GM12878 (cell line): ENCODE results near the gene AHNAK. TPM values are rescaled to one million over a fixed set of nuclear protein-coding genes. Genes with fewer than 3 reads are reported as not detected.

Experiments used
- ATAC-seq: fragments of 200-7000 bp; cut with Tn5 transposase; 3 replicates; pipeline ENCODE4 v1.9.1; 2020; ENCODE audit warnings: mild to moderate bottlenecking, moderate library complexity
- BruUV-seq: library from RNA; stranded (reverse); fragments of 400-500 nt; replicated peaks from 2 replicates; lab custom pipeline; 2021; lab: Mats Ljungman, UMichigan
- CTCF ChIA-PET: fragments of 300-600 bp; sonication (Branson Sonifier 250); formaldehyde crosslinking; extraction: SDS; loops from one replicate; lab custom pipeline; 2021; ENCODE audit warnings: inconsistent platforms; lab: Yijun Ruan, JAX
- POLR2A ChIA-PET: fragments of 350-600 bp; formaldehyde crosslinking; extraction: SDS; loops from one replicate; lab custom pipeline; 2021; ENCODE audit warnings: inconsistent platforms; lab: Charles Lee
- RAD21 ChIA-PET: fragments of 300-600 bp; sonication (Branson Sonifier 250); formaldehyde crosslinking; loops from one replicate; lab custom pipeline; 2023; ENCODE audit warnings: antibody characterized with exemption; ENCODE audit not compliant: unreplicated experiment; lab: Charles Lee
- SMC1A ChIA-PET: fragments of 300-600 bp; sonication (Branson Sonifier 250); formaldehyde crosslinking; loops from one replicate; lab custom pipeline; 2023; ENCODE audit not compliant: unreplicated experiment, uncharacterized antibody; lab: Charles Lee
- DNase-seq: peaks from one replicate; pipeline ENCODE4 v3.0.0-alpha.2; 2011; ENCODE audit warnings: low read depth, low spot score
- FAIRE-seq: peaks from 3 replicates; lab custom pipeline; 2011; peaks lifted over from hg19 to GRCh38; lab: Jason Lieb, UNC
- H2AFZ ChIP-seq: 2 replicates; pipeline ENCODE4 v1.6.0; 2011; ENCODE audit warnings: low read depth, low read length, control low read depth; ENCODE audit not compliant: control insufficient read depth
- H3K27ac ChIP-seq: 2 replicates; pipeline ENCODE4 v1.5.1; 2011; ENCODE audit warnings: control low read depth; ENCODE audit not compliant: control insufficient read depth, insufficient read depth
- H3K27me3 ChIP-seq, 2 experiments: replicated peaks in 1 of 2; 2 replicates each; pipeline versions ENCODE4 v1.6.0 to v1.6.1; 2011; ENCODE audit warnings: low read length in 1 of 2; ENCODE audit not compliant: control insufficient read depth in 2 of 2, insufficient read depth in 2 of 2
- H3K36me3 ChIP-seq, 2 experiments: 2 replicates each; pipeline ENCODE4 v1.5.1; 2011; ENCODE audit warnings: low read length in 1 of 2; ENCODE audit not compliant: control insufficient read depth in 2 of 2, insufficient read depth in 2 of 2
- H3K4me1 ChIP-seq: 2 replicates; pipeline ENCODE4 v1.6.1; 2011; ENCODE audit warnings: mild to moderate bottlenecking, low read length, moderate library complexity, mixed read lengths; ENCODE audit not compliant: control insufficient read depth, insufficient read depth
- H3K4me2 ChIP-seq: 2 replicates; pipeline ENCODE4 v1.6.0; 2011; ENCODE audit warnings: control low read depth; ENCODE audit not compliant: control insufficient read depth, insufficient read depth
- H3K4me3 ChIP-seq: fragments of 200-600 bp; sonication (generic); 2 replicates; pipeline ENCODE4 v1.5.1; 2016
- H3K79me2 ChIP-seq: 2 replicates; pipeline ENCODE4 v1.6.0; 2011; ENCODE audit warnings: low read length; ENCODE audit not compliant: control insufficient read depth, insufficient read depth
- H3K9ac ChIP-seq: 2 replicates; pipeline ENCODE4 v1.8.0; 2011; ENCODE audit warnings: low read length, control low read depth, mixed read lengths; ENCODE audit not compliant: control insufficient read depth, insufficient read depth
- H3K9me3 ChIP-seq: replicated peaks from 3 replicates; pipeline ENCODE4 v1.5.1; 2011; ENCODE audit warnings: mild to moderate bottlenecking, low read length; ENCODE audit not compliant: control insufficient read depth, insufficient read depth
- H4K20me1 ChIP-seq: 2 replicates; pipeline ENCODE4 v1.6.0; 2011; ENCODE audit not compliant: control insufficient read depth, insufficient read depth
- CEBPB ChIP-seq, 2 experiments: fragments of 150-350 bp in 1 of 2; IDR thresholded peaks; 2 replicates each; pipeline ENCODE4 v1.6.1; 2012 to 2014; ENCODE audit warnings: low read depth in 2 of 2, low read length in 2 of 2, borderline replicate concordance in 1 of 2, inconsistent platforms in 1 of 2
- CHD2 ChIP-seq: IDR thresholded peaks from 2 replicates; pipeline ENCODE4 v1.6.1; 2011; ENCODE audit warnings: low read depth, low read length, improper control_type of control experiment, borderline replicate concordance
- EP300 ChIP-seq, 2 experiments: fragments of 150-350 bp in 1 of 2; IDR thresholded peaks; 2 replicates each; pipeline ENCODE4 v1.6.1; 2011 to 2012; ENCODE audit warnings: low read depth in 2 of 2, low read length in 2 of 2, borderline replicate concordance in 1 of 2, improper control_type of control experiment in 1 of 2, inconsistent platforms in 1 of 2; ENCODE audit not compliant: control insufficient read depth in 1 of 2
- ETV6 ChIP-seq, 2 experiments: fragments of 450-650 bp in 1 of 2; IDR thresholded peaks in 1 of 2; conservative IDR thresholded peaks in 1 of 2; 2 replicates each; pipeline ENCODE4 v1.6.1; 2014; ENCODE audit warnings: antibody characterized with exemption in 1 of 2, borderline replicate concordance in 1 of 2, low read depth in 1 of 2, mild to moderate bottlenecking in 1 of 2, moderate library complexity in 1 of 2
- NR2C2 ChIP-seq: IDR thresholded peaks from 2 replicates; pipeline ENCODE4 v1.6.1; 2011; ENCODE audit warnings: borderline replicate concordance, low read depth; ENCODE audit not compliant: control insufficient read depth, insufficient read length
- RAD51 ChIP-seq: fragments of 450-650 bp; IDR thresholded peaks from 2 replicates; pipeline ENCODE4 v1.6.1; 2016; ENCODE audit warnings: moderate library complexity, mild to moderate bottlenecking, inconsistent platforms
- TCF7 ChIP-seq: IDR thresholded peaks from 2 replicates; pipeline ENCODE4 v1.6.1; 2014; ENCODE audit warnings: antibody characterized with exemption, borderline replicate concordance
- USF2 ChIP-seq: IDR thresholded peaks from 2 replicates; pipeline ENCODE4 v1.6.1; 2011; ENCODE audit warnings: low read depth, low read length, improper control_type of control experiment, borderline replicate concordance
- WGBS: methylation state at CpG from one replicate; pipeline ENCODE4 v1.1.6; 2016; ENCODE audit warnings: low lambda C conversion rate; ENCODE audit not compliant: insufficient replicate concordance, insufficient coverage; ENCODE audit errors: missing lambda C conversion rate; 5-methylcytosine and 5-hydroxymethylcytosine counted together
- in situ Hi-C: fragments of 300-500 bp; cut with MboI; formaldehyde crosslinking; loops from 9 replicates; pipeline ENCODE4 v1.14.3; 2018; ENCODE audit warnings: mixed read lengths
- intact Hi-C: fragments of 100-400 bp; cut with micrococcal nuclease; formaldehyde crosslinking; loops from one replicate; pipeline ENCODE4 v1.14.2; 2022; ENCODE audit not compliant: unreplicated experiment
- polyA plus RNA-seq, 11 experiments: library from polyadenylated mRNA; depleted of rRNA in 4 of 11; unstranded in 6 of 11; stranded (reverse) in 5 of 11; fragments of >200 nt; fragmentation: Nextera tagmentation in 4 of 11; fragmentation: Illumina TruSeq in 1 of 11; extraction: Ambion mirVana in 4 of 11; extraction: Trizol in 1 of 11; gene quantifications; 1 replicate in 1 of 11; 2 replicates in 10 of 11; pipeline versions ENCODE4 v1.2.1 to v1.2.3, GENCODE V29; 2011 to 2016; ENCODE audit warnings: inconsistent platforms in 2 of 11, missing spikeins in 2 of 11, low read depth in 1 of 11
- total RNA-seq, 4 experiments: library from RNA; depleted of rRNA in 3 of 4; stranded (reverse); fragments of >200 nt in 3 of 4; fragmentation: Illumina TruSeq in 1 of 4; extraction: Trizol in 1 of 4; gene quantifications; 2 replicates each; pipeline versions ENCODE4 v1.2.1 to v1.2.3, GENCODE V29; 2013 to 2021

Gene AHNAK
- total and polyA plus RNA-seq, 10 of the 15 experiments (the other 5 are each of a cell fraction or from before 2014, with no cell fraction given), result 0.76 to 90.3 (median 19.4) TPM

GRCh38 chr11:62395885-62396551 lies 150.6 kb downstream of the AHNAK start:
- in situ Hi-C loops (loop anchor here (5.0 kb wide), 1 partner anchor 296 kb away; no protein-coding TSS in a partner anchor), intact Hi-C loops (loop anchor here (2.0 to 10.0 kb wide), 2 partner anchors 299 to 469 kb away; no protein-coding TSS in a partner anchor)
- FAIRE-seq, result no peak
- Histone ChIP-seq H3K9ac (no peak overlapping the region), H4K20me1 (no peaks in the 10 kb centered on the region), H3K4me3 (no peak overlapping the region), H3K9me3 (no peaks in the 10 kb centered on the region), H3K27ac (no peak overlapping the region), H2AFZ (no peak overlapping the region), H3K4me2 (no peak overlapping the region), H3K36me3 (no peaks in the 10 kb centered on the region), H3K79me2 (no peaks in the 10 kb centered on the region), H3K27me3 (no peaks in the 10 kb centered on the region), H3K4me1 (no peaks in the 10 kb centered on the region)
- ChIA-PET CTCF (interaction anchor here (0.6 to 4.8 kb wide), 30 partner anchors 8 to 960 kb away, joined by 3 to 48 read pairs (median 6); partner anchors contain the start of genes ASRGL1, LRRN4CL, SCGB1A1 and TUT1), RAD21 (interaction anchor here (0.9 to 2.4 kb wide), 8 partner anchors 10 to 298 kb away, joined by 3 to 29 read pairs (median 8); no protein-coding TSS in a partner anchor), POLR2A (no interaction called here), SMC1A (interaction anchor here (0.6 to 3.6 kb wide), 11 partner anchors 8 to 298 kb away, joined by 3 to 17 read pairs (median 6); partner anchors contain the start of gene TUT1)
- TF ChIP-seq EP300 (IDR thresholded peaks at IDR 0.05; ENCODE audit: borderline replicate concordance in 1 of 2, control insufficient read depth in 1 of 2, low read depth in 2 of 2, low read length in 2 of 2), result no peak
- no peak for TF ChIP-seq CEBPB (IDR thresholded peaks at IDR 0.05; ENCODE audit: borderline replicate concordance in 1 of 2, low read depth in 2 of 2, low read length in 2 of 2)
- TF ChIP-seq NR2C2, result no peak
- no peak for TF ChIP-seq TCF7
- TF ChIP-seq USF2, result no peak
- no peak for TF ChIP-seq RAD51
- TF ChIP-seq CHD2, result no peak
- no peak for TF ChIP-seq ETV6 (conservative IDR thresholded peaks at IDR 0.05 in 1 of 2, IDR thresholded peaks at IDR 0.05 in 1 of 2; ENCODE audit: borderline replicate concordance in 1 of 2, low read depth in 1 of 2)
- ATAC-seq, result no peak
- 40% methylated on average over 10 of the region's 10 CpGs for WGBS
- BruUV-seq, result no TSS peak
- DNase-seq, result no peak
